B cell (primary cell): Measurements from ENCODE around the gene WFS1.

Experiments used
- CTCF ChIP-seq: fragments of 200-600 bp; IDR thresholded peaks from one replicate; pipeline ENCODE4 v1.8.0; 2022; ENCODE audit warnings: antibody characterized with exemption, mild to moderate bottlenecking
- EZH2 ChIP-seq: IDR thresholded peaks from 2 replicates; pipeline ENCODE4 v1.6.1; 2012; ENCODE audit warnings: borderline replicate concordance, low read depth, mild to moderate bottlenecking, moderate library complexity, low read length; ENCODE audit not compliant: insufficient read depth, poor library complexity, severe bottlenecking

- TF ChIP-seq CTCF, result no peak
- no peak for TF ChIP-seq EZH2
Observed at GRCh38 chr4:6236816-6237390, 32.7 kb upstream of the WFS1 start.
